ENCODE measurements around the gene KRTAP3-1. TPM values are rescaled to one million over a fixed set of nuclear protein-coding genes. Genes with fewer than 3 reads are reported as not detected.
"Not testable (repeated sequence)": the region's sequence is repeated elsewhere in the genome, so short reads cannot be mapped to it uniquely, and the experiment has no call there.

Gene KRTAP3-1
- total RNA-seq, 4 donors from 2014 or later, result not detected

GRCh38 chr17:41049110-41049509, 40.2 kb upstream of the KRTAP3-1 start:
- TF ChIP-seq POLR2AphosphoS5 (IDR thresholded peaks at IDR 0.05) (no peak), CTCF (IDR thresholded peaks at IDR 0.05) (no peak)
- no peaks in the 10 kb centered on the region for H3K4me1 ChIP-seq
- H3K4me3 ChIP-seq, result no peak overlapping the region
- 44 to 60% methylated on average over 2 of the region's 2 CpGs for WGBS, 2 donors (ENCODE audit: low coverage in 1 of 2)
- no peaks in the 10 kb centered on the region for H3K36me3 ChIP-seq
- ATAC-seq, result no peak
- no peak overlapping the region for H3K27ac ChIP-seq
- peaks cover 33% of the 10 kb centered on the region for H3K27me3 ChIP-seq
- H3K9me3 ChIP-seq, result peaks cover 0 to 4% (median 0%) of the 10 kb centered on the region in 3 donors

GRCh38 chr17:41048441-41048840, 39.5 kb upstream of the KRTAP3-1 start:
- no peak for ATAC-seq
- Histone ChIP-seq H3K36me3 (no peaks in the 10 kb centered on the region), H3K9me3 (peaks cover 0 to 6% (median 0%) of the 10 kb centered on the region in 3 donors), H3K27me3 (peaks cover 33% of the 10 kb centered on the region), H3K27ac (no peak overlapping the region), H3K4me3 (no peak overlapping the region), H3K4me1 (no peaks in the 10 kb centered on the region)
- no peak for TF ChIP-seq POLR2A (IDR thresholded peaks at IDR 0.05)
- TF ChIP-seq CTCF (IDR thresholded peaks at IDR 0.05), result no peak
- TF ChIP-seq EP300 (IDR thresholded peaks at IDR 0.05), result no peak
- no peak for TF ChIP-seq POLR2AphosphoS5 (IDR thresholded peaks at IDR 0.05)
- 46 to 57% methylated on average over 5 to 7 of the region's 7 CpGs for WGBS, 2 donors (ENCODE audit: low coverage in 1 of 2)

- not testable (repeated sequence) for H3K36me3 ChIP-seq, ATAC-seq, H3K4me3 ChIP-seq, H3K27ac ChIP-seq, H3K4me1 ChIP-seq
- Histone ChIP-seq H3K9me3 (peaks cover 0 to 12% (median 0%) of the 10 kb centered on the region in 3 donors), H3K27me3 (peaks cover 33% of the 10 kb centered on the region)
- 35 to 60% methylated on average over 2 to 4 of the region's 33 CpGs for WGBS, 2 donors (ENCODE audit: low coverage in 1 of 2)
Measured at GRCh38 chr17:41046735-41047465, 38.0 kb upstream of the KRTAP3-1 start, which contains the start of gene KRTAP2-1. TSS of gene KRTAP2-1 (minus strand) at chr17:41047316. CDS start at chr17:41047267, 49 bp downstream.

GRCh38 chr17:41042953-41043352, 34.0 kb upstream of the KRTAP3-1 start:
- no peak for ATAC-seq
- 92 to 100% methylated on average over 1 of the region's 1 CpG for WGBS, 2 donors (ENCODE audit: low coverage in 1 of 2)
- H3K36me3 ChIP-seq, result no peaks in the 10 kb centered on the region

GRCh38 chr17:41040783-41041571, 32.0 kb upstream of the KRTAP3-1 start, which contains the start of gene KRTAP1-1:
TSS of gene KRTAP1-1 (minus strand) at chr17:41041450. CDS start at chr17:41041397, 53 bp downstream.
- not testable (repeated sequence) for H3K36me3 ChIP-seq, H3K27ac ChIP-seq, H3K4me3 ChIP-seq, ATAC-seq, H3K4me1 ChIP-seq, H3K27me3 ChIP-seq
- 45 to 71% methylated on average over 2 of the region's 14 CpGs for WGBS, 2 donors (ENCODE audit: low coverage in 1 of 2)
- H3K9me3 ChIP-seq, result peaks cover 0 to 12% (median 0%) of the 10 kb centered on the region in 3 donors

More at GRCh38 chr17:41042953-41043352, 34.0 kb upstream of the KRTAP3-1 start:
- Histone ChIP-seq H3K9me3 (peaks cover 0 to 12% (median 0%) of the 10 kb centered on the region in 3 donors), H3K4me3 (no peak overlapping the region), H3K27ac (no peak overlapping the region), H3K4me1 (no peaks in the 10 kb centered on the region), H3K27me3 (peaks cover 14% of the 10 kb centered on the region)
- TF ChIP-seq POLR2A (IDR thresholded peaks at IDR 0.05) (no peak), POLR2AphosphoS5 (IDR thresholded peaks at IDR 0.05) (no peak), CTCF (IDR thresholded peaks at IDR 0.05) (no peak), EP300 (IDR thresholded peaks at IDR 0.05) (no peak)
